Stomach smooth muscle (tissue), 2 donors: Measurements from ENCODE around the gene ZMYM5.
"Not testable (repeated sequence)": the region's sequence is repeated elsewhere in the genome, so short reads cannot be mapped to it uniquely, and the experiment has no call there.

Experiments used
- H3K27ac ChIP-seq: one replicate; pipeline ENCODE4 v1.7.0; 2013; ENCODE audit warnings: mild to moderate bottlenecking, low read length, inconsistent platforms
- H3K27me3 ChIP-seq, 2 donors: one replicate each; pipeline ENCODE4 v1.7.0; 2013; ENCODE audit warnings: low read length in 2 of 2; ENCODE audit not compliant: insufficient read depth in 2 of 2, control insufficient read depth in 1 of 2
- H3K36me3 ChIP-seq, 2 donors: one replicate each; pipeline ENCODE4 v1.7.0; 2013; ENCODE audit warnings: low read length in 2 of 2; ENCODE audit not compliant: control insufficient read depth in 2 of 2, insufficient read depth in 2 of 2
- H3K4me1 ChIP-seq: one replicate; pipeline ENCODE4 v1.7.0; 2013; ENCODE audit warnings: low read length; ENCODE audit not compliant: control insufficient read depth, insufficient read depth
- H3K4me3 ChIP-seq, 2 donors: one replicate each; pipeline ENCODE4 v1.7.0; 2013; ENCODE audit warnings: low read length in 2 of 2
- H3K9ac ChIP-seq, 2 donors: one replicate each; pipeline ENCODE4 v1.7.0; 2013; ENCODE audit warnings: low read length in 2 of 2, mild to moderate bottlenecking in 1 of 2
- H3K9me3 ChIP-seq, 2 donors: one replicate each; pipeline ENCODE4 v1.7.0; 2013; ENCODE audit warnings: low read length in 2 of 2; ENCODE audit not compliant: control insufficient read depth in 2 of 2
- donor health status: healthy.
- donor health status: Pancreatic carcinoma.

Gene ZMYM5

GRCh38 chr13:19862481-19863313 is 752 bp downstream of the ZMYM5 start:
- Histone ChIP-seq H3K4me1 (peaks cover 6% of the 10 kb centered on the region), H3K9ac (peak overlapping the region; percentile 91 to 95), H3K4me3 (peak overlapping the region; percentile 87 to 98), H3K36me3 (no peaks in the 10 kb centered on the region), H3K27me3 (no peaks in the 10 kb centered on the region), H3K27ac (peak overlapping the region; percentile 98), H3K9me3 (no peaks in the 10 kb centered on the region)

- Histone ChIP-seq H3K4me3 (peak overlapping the region; percentile 87 to 98), H3K27me3 (no peaks in the 10 kb centered on the region), H3K4me1 (peaks cover 6% of the 10 kb centered on the region), H3K36me3 (no peaks in the 10 kb centered on the region), H3K9ac (peak overlapping the region; percentile 91 to 95), H3K27ac (peak overlapping the region; percentile 98), H3K9me3 (no peaks in the 10 kb centered on the region)
Observed at GRCh38 chr13:19861762-19862161, 1.7 kb downstream of the ZMYM5 start.

- H3K4me3 ChIP-seq: no peak overlapping the region
- peak overlapping the region in 1 of 2 donors; percentile 95 for H3K9ac ChIP-seq
- H3K9me3 ChIP-seq: no peaks in the 10 kb centered on the region
- H3K27ac ChIP-seq: no peak overlapping the region
- H3K36me3 ChIP-seq: no peaks in the 10 kb centered on the region
- no peaks in the 10 kb centered on the region for H3K27me3 ChIP-seq
- H3K4me1 ChIP-seq: peaks cover 6% of the 10 kb centered on the region
Observed at GRCh38 chr13:19860884-19861655, 2.4 kb downstream of the ZMYM5 start.

- H3K36me3 ChIP-seq, H3K4me3 ChIP-seq, H3K4me1 ChIP-seq, H3K27me3 ChIP-seq, H3K9me3 ChIP-seq, H3K9ac ChIP-seq, H3K27ac ChIP-seq: not testable (repeated sequence)
Observed at GRCh38 chr13:19857637-19858036, 5.8 kb downstream of the ZMYM5 start.

- Histone ChIP-seq H3K4me3 (no peak overlapping the region), H3K27ac (no peak overlapping the region), H3K9ac (no peak overlapping the region), H3K27me3 (no peaks in the 10 kb centered on the region), H3K4me1 (no peaks in the 10 kb centered on the region), H3K9me3 (no peaks in the 10 kb centered on the region), H3K36me3 (peaks cover 7 to 11% of the 10 kb centered on the region in 2 donors)
Observed at GRCh38 chr13:19852766-19853165, 10.7 kb downstream of the ZMYM5 start.

GRCh38 chr13:19845758-19846157 is 17.7 kb downstream of the ZMYM5 start:
- no peaks in the 10 kb centered on the region for H3K27me3 ChIP-seq
- H3K9me3 ChIP-seq: no peaks in the 10 kb centered on the region
- H3K4me3 ChIP-seq: peak overlapping the region in 1 of 2 donors; percentile 23
- peak overlapping the region; percentile 12 for H3K27ac ChIP-seq
- peaks cover 8% of the 10 kb centered on the region for H3K4me1 ChIP-seq
- peaks cover 0 to 2% of the 10 kb centered on the region in 2 donors for H3K36me3 ChIP-seq
- H3K9ac ChIP-seq: no peak overlapping the region

- Histone ChIP-seq H3K27ac (no peak overlapping the region), H3K4me3 (no peak overlapping the region), H3K9ac (no peak overlapping the region), H3K27me3 (no peaks in the 10 kb centered on the region), H3K4me1 (no peaks in the 10 kb centered on the region), H3K9me3 (no peaks in the 10 kb centered on the region), H3K36me3 (peaks cover 8 to 13% of the 10 kb centered on the region in 2 donors)
Observed at GRCh38 chr13:19838865-19839275, 24.6 kb downstream of the ZMYM5 start.

- H3K4me3 ChIP-seq: no peak overlapping the region
- H3K4me1 ChIP-seq: no peaks in the 10 kb centered on the region
- H3K9ac ChIP-seq: no peak overlapping the region
- H3K27me3 ChIP-seq: no peaks in the 10 kb centered on the region
- H3K9me3 ChIP-seq: no peaks in the 10 kb centered on the region
- H3K36me3 ChIP-seq: peaks cover 17 to 18% of the 10 kb centered on the region in 2 donors
- H3K27ac ChIP-seq: no peak overlapping the region
Observed at GRCh38 chr13:19836472-19836871, 27.0 kb downstream of the ZMYM5 start.

GRCh38 chr13:19834704-19835103 is 28.7 kb downstream of the ZMYM5 start:
- Histone ChIP-seq H3K4me1 (no peaks in the 10 kb centered on the region), H3K4me3 (no peak overlapping the region), H3K9me3 (no peaks in the 10 kb centered on the region), H3K36me3 (peaks cover 23 to 26% of the 10 kb centered on the region in 2 donors), H3K27me3 (no peaks in the 10 kb centered on the region), H3K9ac (no peak overlapping the region), H3K27ac (no peak overlapping the region)

- H3K9ac ChIP-seq: no peak overlapping the region
- H3K9me3 ChIP-seq: no peaks in the 10 kb centered on the region
- H3K36me3 ChIP-seq: peaks cover 3 to 7% of the 10 kb centered on the region in 2 donors
- no peak overlapping the region for H3K4me3 ChIP-seq
- no peaks in the 10 kb centered on the region for H3K27me3 ChIP-seq
- H3K27ac ChIP-seq: no peak overlapping the region
- H3K4me1 ChIP-seq: no peaks in the 10 kb centered on the region
Observed at GRCh38 chr13:19822673-19823072, 40.8 kb downstream of the ZMYM5 start.
